Stimulated activated naive B cell treated with anti-CD40 and anti-IgM and Interleukin-4, amounts not matched to agents 10 μg/mL and 1 μg/mL and 100 μg/mL, for 72 hours (primary cell): ENCODE results near the gene CLIC2.
A peak's percentile ranks its signal among the peaks of the same experiment; 100 is the strongest.

Source experiments
- ATAC-seq, 2 donors: fragments of 150-1000 bp; cut with Tn5 transposase; replicated peaks; 2 replicates each; pipeline ENCODE4 v1.10.0; 2021; ENCODE audit warnings: moderate library complexity in 1 of 2
- DNase-seq: peaks from one replicate; pipeline ENCODE4 v3.0.0; 2021
- H3K27ac Mint-ChIP-seq: one replicate; pipeline ENCODE4 v1.8.0; 2022; ENCODE audit warnings: mild to moderate bottlenecking, mixed read lengths
- H3K27me3 Mint-ChIP-seq, 2 donors: one replicate each; pipeline ENCODE4 v1.8.0; 2022; ENCODE audit warnings: mixed read lengths in 2 of 2
- H3K36me3 Mint-ChIP-seq, 2 donors: one replicate each; pipeline ENCODE4 v1.8.0; 2022; ENCODE audit warnings: mixed read lengths in 2 of 2, mild to moderate bottlenecking in 1 of 2
- H3K4me1 Mint-ChIP-seq, 2 donors: one replicate each; pipeline ENCODE4 v1.8.0; 2022; ENCODE audit warnings: mixed read lengths in 2 of 2, mild to moderate bottlenecking in 1 of 2
- H3K4me3 Mint-ChIP-seq, 2 donors: one replicate each; pipeline ENCODE4 v1.8.0; 2022; ENCODE audit warnings: mild to moderate bottlenecking in 2 of 2, mixed read lengths in 2 of 2, moderate library complexity in 1 of 2
- H3K9me3 Mint-ChIP-seq, 2 donors: one replicate each; pipeline ENCODE4 v1.8.0; 2022; ENCODE audit warnings: mixed read lengths in 2 of 2, mild to moderate bottlenecking in 1 of 2

CLIC2 gene

GRCh38 chrX:155235891-155236290 is 98.5 kb downstream of the CLIC2 start:
- peaks cover 17 to 21% of the 10 kb centered on the region in 2 donors for H3K36me3 Mint-ChIP-seq
- no peaks in the 10 kb centered on the region for H3K9me3 Mint-ChIP-seq
- H3K4me1 Mint-ChIP-seq: peaks cover 5% of the 10 kb centered on the region in 2 donors
- ATAC-seq (no peak), DNase-seq (no peak)
- no peak overlapping the region for H3K27ac Mint-ChIP-seq
- H3K4me3 Mint-ChIP-seq: no peak overlapping the region
- no peaks in the 10 kb centered on the region for H3K27me3 Mint-ChIP-seq

GRCh38 chrX:155231163-155231562 is 103.3 kb downstream of the CLIC2 start:
- H3K36me3 Mint-ChIP-seq: peaks cover 17 to 20% of the 10 kb centered on the region in 2 donors
- DNase-seq (no peak), ATAC-seq (peak in 1 of 2 donors; percentile 67)
- H3K27me3 Mint-ChIP-seq: no peaks in the 10 kb centered on the region
- no peaks in the 10 kb centered on the region for H3K9me3 Mint-ChIP-seq
- peaks cover 6 to 14% of the 10 kb centered on the region in 2 donors for H3K4me1 Mint-ChIP-seq
- no peak overlapping the region for H3K27ac Mint-ChIP-seq
- H3K4me3 Mint-ChIP-seq: peak overlapping the region in 1 of 2 donors; percentile 35
